ENCODE measurements around the gene RASSF1. TPM values are rescaled to one million over a fixed set of nuclear protein-coding genes. Genes with fewer than 3 reads are reported as not detected.
A peak's percentile ranks its signal among the peaks of the same experiment; 100 is the strongest.

Gene RASSF1
- total RNA-seq, 2 experiments from 2014 or later: 157 to 160 TPM

GRCh38 chr3:50337175-50337861 is 3.3 kb downstream of the RASSF1 start:
- Mint-ChIP-seq H3K27ac (peak overlapping the region; percentile 94), H3K4me3 (peak overlapping the region; percentile 85), H3K27me3 (no peaks in the 10 kb centered on the region), H3K4me1 (peaks cover 63% of the 10 kb centered on the region), H3K36me3 (ENCODE audit: low read depth) (peaks cover 74% of the 10 kb centered on the region), H3K9me3 (no peaks in the 10 kb centered on the region)
- ChIA-PET POLR2A (interaction anchor here (0.6 to 32.1 kb wide), 26 partner anchors 5 to 1162 kb away, joined by 3 to 704 read pairs (median 5); partner anchors contain the start of genes C3orf18, CISH, CYB561D2 and DCAF1), CTCF (interaction anchor here (0.9 to 7.5 kb wide), 18 partner anchors 10 to 275 kb away, joined by 3 to 65 read pairs (median 4); partner anchors contain the start of genes CISH, CYB561D2, GNAI2 and HYAL1)
- peak; percentile 97 for DNase-seq

GRCh38 chr3:50336452-50337174 is 4.0 kb downstream of the RASSF1 start:
- DNase-seq: no peak
- Mint-ChIP-seq H3K9me3 (no peaks in the 10 kb centered on the region), H3K27ac (peak overlapping the region; percentile 94), H3K36me3 (ENCODE audit: low read depth) (peaks cover 78% of the 10 kb centered on the region), H3K4me1 (peaks cover 61% of the 10 kb centered on the region), H3K27me3 (no peaks in the 10 kb centered on the region), H3K4me3 (peak overlapping the region; percentile 85)
- POLR2A ChIA-PET: interaction anchor here (0.6 to 32.1 kb wide), 27 partner anchors 6 to 1163 kb away, joined by 3 to 704 read pairs (median 5); partner anchors contain the start of genes C3orf18, CISH, CYB561D2 and DCAF1
- CTCF ChIA-PET: interaction anchor here (0.9 to 7.5 kb wide), 18 partner anchors 9 to 276 kb away, joined by 3 to 65 read pairs (median 4); partner anchors contain the start of genes CISH, CYB561D2, GNAI2 and HYAL1

- Mint-ChIP-seq H3K27me3 (no peaks in the 10 kb centered on the region), H3K27ac (peak overlapping the region; percentile 86), H3K4me3 (peak overlapping the region; percentile 51), H3K36me3 (ENCODE audit: low read depth) (peaks cover 86% of the 10 kb centered on the region), H3K4me1 (peaks cover 59% of the 10 kb centered on the region), H3K9me3 (no peaks in the 10 kb centered on the region)
- CTCF ChIA-PET: interaction anchor here (0.8 to 7.5 kb wide), 2 partner anchors 12 to 42 kb away, joined by 4 to 61 read pairs; partner anchors contain the start of genes HYAL2 and IFRD2
- POLR2A ChIA-PET: interaction anchor here (1.4 to 32.1 kb wide), 6 partner anchors 6 to 272 kb away, joined by 3 to 704 read pairs (median 295); partner anchors contain the start of genes C3orf18, CISH, CYB561D2 and GNAI2
- DNase-seq: no peak
These were observed 6.1 kb downstream of the RASSF1 start for GRCh38 chr3:50334339-50335075.

GRCh38 chr3:50333744-50334328 is 6.8 kb downstream of the RASSF1 start:
- ChIA-PET POLR2A (interaction anchor here (1.4 to 32.1 kb wide), 6 partner anchors 6 to 273 kb away, joined by 3 to 704 read pairs (median 295); partner anchors contain the start of genes C3orf18, CISH, CYB561D2 and GNAI2), CTCF (interaction anchor here (7.5 kb wide), 1 partner anchor 11 kb away, joined by 61 read pairs; the partner anchor contains the start of gene HYAL2)
- peaks cover 83% of the 10 kb centered on the region for H3K36me3 Mint-ChIP-seq (ENCODE audit: low read depth)
- peak overlapping the region; percentile 51 for H3K4me3 Mint-ChIP-seq
- peaks cover 56% of the 10 kb centered on the region for H3K4me1 Mint-ChIP-seq
- no peaks in the 10 kb centered on the region for H3K27me3 Mint-ChIP-seq
- DNase-seq: no peak
- peak overlapping the region; percentile 86 for H3K27ac Mint-ChIP-seq
- no peaks in the 10 kb centered on the region for H3K9me3 Mint-ChIP-seq

- no peak for DNase-seq
- H3K9me3 Mint-ChIP-seq: no peaks in the 10 kb centered on the region
- H3K4me1 Mint-ChIP-seq: peaks cover 66% of the 10 kb centered on the region
- no peaks in the 10 kb centered on the region for H3K27me3 Mint-ChIP-seq
- CTCF ChIA-PET: interaction anchor here (0.6 to 7.5 kb wide), 4 partner anchors 9 to 39 kb away, joined by 3 to 61 read pairs (median 4); partner anchors contain the start of genes HYAL2, HYAL3, IFRD2 and NAA80
- H3K27ac Mint-ChIP-seq: no peak overlapping the region
- no peak overlapping the region for H3K4me3 Mint-ChIP-seq
- peaks cover 69% of the 10 kb centered on the region for H3K36me3 Mint-ChIP-seq (ENCODE audit: low read depth)
- POLR2A ChIA-PET: interaction anchor here (1.7 to 32.1 kb wide), 4 partner anchors 3 to 39 kb away, joined by 7 to 704 read pairs (median 427); partner anchors contain the start of genes CYB561D2, HYAL2, HYAL3 and IFRD2
These were observed 9.2 kb downstream of the RASSF1 start for GRCh38 chr3:50331364-50331907.

GRCh38 chr3:50330330-50330729 is 10.3 kb downstream of the RASSF1 start:
- Mint-ChIP-seq H3K4me3 (no peak overlapping the region), H3K27me3 (no peaks in the 10 kb centered on the region), H3K4me1 (peaks cover 58% of the 10 kb centered on the region), H3K36me3 (ENCODE audit: low read depth) (peaks cover 58% of the 10 kb centered on the region), H3K9me3 (no peaks in the 10 kb centered on the region), H3K27ac (no peak overlapping the region)
- no peak for DNase-seq
- ChIA-PET POLR2A (interaction anchor here (1.0 to 32.1 kb wide), 4 partner anchors 2 to 31 kb away, joined by 3 to 704 read pairs (median 354); partner anchors contain the start of genes CYB561D2, HYAL2, HYAL3 and NAA80), CTCF (interaction anchor here (0.6 kb wide), 1 partner anchor 16 kb away, joined by 3 read pairs; no protein-coding TSS in a partner anchor)

- Mint-ChIP-seq H3K4me1 (peaks cover 46% of the 10 kb centered on the region), H3K27ac (peak within 1 kb of the TSS; percentile 79), H3K4me3 (peak within 1 kb of the TSS; percentile 93), H3K36me3 (ENCODE audit: low read depth) (peaks cover 39% of the 10 kb centered on the region), H3K27me3 (no peaks in the 10 kb centered on the region), H3K9me3 (no peaks in the 10 kb centered on the region)
- DNase-seq: peak; percentile 97
- ChIA-PET POLR2A (interaction anchor here (0.9 to 32.1 kb wide), 10 partner anchors 0 to 241 kb away, joined by 3 to 704 read pairs (median 7); partner anchors contain the start of genes CYB561D2, GNAI2, HEMK1 and HYAL2), CTCF (interaction anchor here (0.7 to 2.9 kb wide), 6 partner anchors 9 to 81 kb away, joined by 3 to 23 read pairs (median 4); partner anchors contain the start of gene RASSF1)
These were observed 12.5 kb downstream of the RASSF1 start, which contains the start of gene TUSC2 for GRCh38 chr3:50327943-50328691. Gene TUSC2 (minus strand): TSS chr3:50328223. CDS start chr3:50328099, 124 bp downstream.

GRCh38 chr3:50327129-50327528 is 13.5 kb downstream of the RASSF1 start:
- CTCF ChIA-PET: interaction anchor here (0.6 to 2.9 kb wide), 3 partner anchors 10 to 20 kb away, joined by 3 to 23 read pairs (median 4); no protein-coding TSS in a partner anchor
- Mint-ChIP-seq H3K36me3 (ENCODE audit: low read depth) (peaks cover 31% of the 10 kb centered on the region), H3K27me3 (no peaks in the 10 kb centered on the region), H3K9me3 (no peaks in the 10 kb centered on the region), H3K4me1 (peaks cover 39% of the 10 kb centered on the region), H3K4me3 (peak overlapping the region; percentile 93), H3K27ac (peak overlapping the region; percentile 26)
- POLR2A ChIA-PET: interaction anchor here (1.1 to 32.1 kb wide), 7 partner anchors 1 to 100 kb away, joined by 4 to 704 read pairs (median 22); partner anchors contain the start of genes CYB561D2, HYAL2, HYAL3 and IFRD2
- DNase-seq: no peak

GRCh38 chr3:50326182-50326541 is 14.5 kb downstream of the RASSF1 start:
- H3K36me3 Mint-ChIP-seq (ENCODE audit: low read depth): peaks cover 27% of the 10 kb centered on the region
- ChIA-PET POLR2A (interaction anchor here (31.7 kb wide), 1 partner anchor 16 kb away, joined by 704 read pairs; the partner anchor contains the start of genes CYB561D2, NPRL2, RASSF1 and TUSC2), CTCF (interaction anchor here (2.9 to 6.7 kb wide), 2 partner anchors 11 to 27 kb away, joined by 23 to 82 read pairs; partner anchors contain the start of genes HYAL3 and NAA80)
- H3K4me1 Mint-ChIP-seq: peaks cover 35% of the 10 kb centered on the region
- H3K9me3 Mint-ChIP-seq: no peaks in the 10 kb centered on the region
- peak overlapping the region; percentile 13 for H3K4me3 Mint-ChIP-seq
- no peaks in the 10 kb centered on the region for H3K27me3 Mint-ChIP-seq
- no peak for DNase-seq
- no peak overlapping the region for H3K27ac Mint-ChIP-seq

- Mint-ChIP-seq H3K27me3 (no peaks in the 10 kb centered on the region), H3K36me3 (ENCODE audit: low read depth) (peaks cover 22% of the 10 kb centered on the region), H3K4me1 (peaks cover 31% of the 10 kb centered on the region), H3K9me3 (no peaks in the 10 kb centered on the region), H3K27ac (no peak overlapping the region), H3K4me3 (no peak overlapping the region)
- ChIA-PET CTCF (interaction anchor here (1.5 to 6.7 kb wide), 6 partner anchors 10 to 131 kb away, joined by 7 to 82 read pairs (median 10); partner anchors contain the start of genes HYAL1, HYAL3, IFRD2 and NAA80), POLR2A (interaction anchor here (31.7 kb wide), 1 partner anchor 17 kb away, joined by 704 read pairs; the partner anchor contains the start of genes CYB561D2, NPRL2, RASSF1 and TUSC2)
- DNase-seq: no peak
These were observed 15.0 kb downstream of the RASSF1 start for GRCh38 chr3:50325497-50326181.
